ENCODE data around the gene PNMT. TPM values are rescaled to one million over a fixed set of nuclear protein-coding genes. Genes with fewer than 3 reads are reported as not detected.

Gene PNMT
- total and polyA plus RNA-seq, 2 of the 13 experiments (the other 11 are each of a cell fraction or from before 2014, with no cell fraction given): 0.25 TPM; not detected in 1

GRCh38 chr17:39651923-39652586, 16.2 kb upstream of the PNMT start:
- ChIA-PET CTCF (ENCODE audit: low intra/inter-chr PET ratio, low total read pairs) (interaction anchor here (4.0 kb wide), 1 partner anchor 29 kb away, joined by 71 read pairs; no protein-coding TSS in a partner anchor), POLR2A (interaction anchor here (0.9 to 2.6 kb wide), 15 partner anchors 9 to 191 kb away, joined by 3 to 21 read pairs (median 5); partner anchors contain the start of genes CDK12, PGAP3, PNMT and STARD3)
- Histone ChIP-seq H3K4me2 (ENCODE audit: low read depth, low read length) (peak overlapping the region; percentile 81), H3K27me3 (ENCODE audit: control insufficient read depth in 1 of 2, insufficient read depth in 2 of 2, low read length in 2 of 2) (no peaks in the 10 kb centered on the region), H3K4me3 (replicated peaks in 1 of 3; ENCODE audit: insufficient read depth in 1 of 3, low read depth in 2 of 3, low read length in 3 of 3) (peak overlapping the region in 1 of 3 experiments; percentile 54; a peak in 2 of 6 replicates), H3K27ac (ENCODE audit: extremely low read length, insufficient read depth, low read length) (peak overlapping the region; percentile 48), H3K9me3 (ENCODE audit: low read length) (no peaks in the 10 kb centered on the region), H3K9ac (ENCODE audit: insufficient read depth, low read depth, low read length) (peak overlapping the region; percentile 25; the same call in 1 of the 2 replicates), H3K36me3 (replicated peaks in 1 of 2; ENCODE audit: control insufficient read depth in 1 of 2, insufficient read depth in 2 of 2, low read length in 2 of 2) (peaks cover 5 to 7% of the 10 kb centered on the region in 2 experiments; a peak in 3 of 5 replicates), H3K4me1 (ENCODE audit: insufficient read depth, low read length) (peaks cover 31% of the 10 kb centered on the region), H2AFZ (ENCODE audit: low read length) (no peak overlapping the region), H4K20me1 (ENCODE audit: insufficient read depth, low read length) (peaks cover 4% of the 10 kb centered on the region; the same call in 1 of the 2 replicates), H3K79me2 (ENCODE audit: insufficient read depth, low read length) (peaks cover 5% of the 10 kb centered on the region)
- 59% methylated on average over 8 of the region's 8 CpGs for WGBS (ENCODE audit: low lambda C conversion rate)
- intact Hi-C loops (cut with micrococcal nuclease; ENCODE audit: unreplicated experiment): loop anchor here (2.0 kb wide), 1 partner anchor 29 kb away; no protein-coding TSS in a partner anchor
- ATAC-seq (no peak), DNase-seq (ENCODE audit: low spot score) (no peak), FAIRE-seq (peak; percentile 32)
- BruUV-seq (replicated peaks): no TSS peak
- in situ Hi-C loops (cut with HindIII; ENCODE audit: extremely low pct_ligation_motif_present, low pct_unique_long_range_greater_than_20kb): no loop called here
- TF ChIP-seq TEAD3 (CRISPR knock-in tag; optimal IDR thresholded peaks at IDR 0.05; ENCODE audit: borderline replicate concordance) (peak; percentile 17), BCL3 (CRISPR knock-in tag; IDR thresholded peaks at IDR 0.05) (peak; percentile 25; the same call in 1 of the 2 replicates), GATA4 (IDR thresholded peaks at IDR 0.05; ENCODE audit: borderline replicate concordance, low read depth) (no peak), ZNF317 (CRISPR knock-in tag; IDR thresholded peaks at IDR 0.05) (no peak), ZNF83 (CRISPR knock-in tag; IDR thresholded peaks at IDR 0.05; ENCODE audit: borderline replicate concordance) (no peak), ZNF414 (CRISPR knock-in tag; IDR thresholded peaks at IDR 0.05) (0 out of 2 replicates have a peak, but pooled peaks have one; percentile 7), DNMT1 (CRISPR knock-in tag; IDR thresholded peaks at IDR 0.05) (0 out of 2 replicates have a peak, but pooled peaks have one; percentile 12), ZNF598 (CRISPR knock-in tag; IDR thresholded peaks at IDR 0.05; ENCODE audit: borderline replicate concordance) (0 out of 2 replicates have a peak, but pooled peaks have one; percentile 54), ZSCAN21 (CRISPR knock-in tag; IDR thresholded peaks at IDR 0.05; ENCODE audit: borderline replicate concordance) (no peak), TCF7 (IDR thresholded peaks at IDR 0.05; ENCODE audit: low read depth) (no peak), ZNF784 (CRISPR knock-in tag; IDR thresholded peaks at IDR 0.05; ENCODE audit: borderline replicate concordance) (0 out of 2 replicates have a peak, but pooled peaks have one; percentile 55), ZNF160 (CRISPR knock-in tag; IDR thresholded peaks at IDR 0.05) (no peak), KDM2A (CRISPR knock-in tag; IDR thresholded peaks at IDR 0.05; ENCODE audit: borderline replicate concordance, low read depth) (no peak), HDAC2 (CRISPR knock-in tag; IDR thresholded peaks at IDR 0.05) (no peak), ZNF501 (CRISPR knock-in tag; IDR thresholded peaks at IDR 0.05) (no peak), EEA1 (CRISPR knock-in tag; IDR thresholded peaks at IDR 0.05; ENCODE audit: borderline replicate concordance) (no peak)
